GM19238 (cell line): Measurements from ENCODE around the gene VAC14.

ENCODE experiments used
- DNase-seq: peaks from one replicate; pipeline ENCODE4 v3.0.0; 2011; ENCODE audit warnings: low spot score; ENCODE audit not compliant: insufficient read length

The VAC14 gene

DNA sequence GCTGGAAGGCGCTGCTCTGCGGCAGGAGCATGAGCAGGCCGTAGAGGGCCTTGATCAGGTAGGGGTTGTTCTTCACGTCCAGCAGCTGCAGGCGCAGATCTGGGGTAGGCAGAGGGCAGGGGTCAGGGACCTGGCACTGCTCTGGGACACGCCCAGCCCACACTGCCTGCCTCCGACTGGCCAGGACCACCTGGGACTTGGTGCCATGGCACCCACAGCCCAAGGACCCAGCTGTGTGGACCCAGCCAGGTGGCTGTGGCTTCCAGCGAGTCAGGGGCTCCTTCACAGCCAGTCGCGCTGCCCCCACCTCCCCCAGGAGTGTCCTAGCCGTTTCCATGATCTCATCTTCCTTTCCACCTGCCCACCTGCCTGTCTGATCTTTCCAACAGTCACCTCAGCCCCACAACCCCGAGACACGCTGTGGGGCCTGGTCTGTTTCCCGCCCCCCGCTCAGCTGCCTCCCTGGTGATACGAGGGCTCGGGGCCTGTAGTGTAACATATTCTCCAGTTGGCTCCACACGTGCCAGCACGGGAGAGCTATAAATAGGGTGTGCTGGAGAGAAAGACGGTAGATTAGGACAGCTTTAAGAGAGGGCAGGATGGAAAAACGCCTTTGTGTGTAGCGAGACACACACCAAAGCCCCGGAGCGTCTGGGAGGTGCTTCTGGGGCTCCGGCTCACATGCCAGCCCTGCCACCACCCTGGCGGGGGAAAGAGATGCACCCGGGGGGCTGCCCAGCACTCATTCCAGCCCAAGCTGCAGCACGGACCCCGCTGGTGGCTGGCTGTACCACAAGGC, 107.9 kb downstream of the VAC14 start:
- DNase-seq, result no peak

DNA sequence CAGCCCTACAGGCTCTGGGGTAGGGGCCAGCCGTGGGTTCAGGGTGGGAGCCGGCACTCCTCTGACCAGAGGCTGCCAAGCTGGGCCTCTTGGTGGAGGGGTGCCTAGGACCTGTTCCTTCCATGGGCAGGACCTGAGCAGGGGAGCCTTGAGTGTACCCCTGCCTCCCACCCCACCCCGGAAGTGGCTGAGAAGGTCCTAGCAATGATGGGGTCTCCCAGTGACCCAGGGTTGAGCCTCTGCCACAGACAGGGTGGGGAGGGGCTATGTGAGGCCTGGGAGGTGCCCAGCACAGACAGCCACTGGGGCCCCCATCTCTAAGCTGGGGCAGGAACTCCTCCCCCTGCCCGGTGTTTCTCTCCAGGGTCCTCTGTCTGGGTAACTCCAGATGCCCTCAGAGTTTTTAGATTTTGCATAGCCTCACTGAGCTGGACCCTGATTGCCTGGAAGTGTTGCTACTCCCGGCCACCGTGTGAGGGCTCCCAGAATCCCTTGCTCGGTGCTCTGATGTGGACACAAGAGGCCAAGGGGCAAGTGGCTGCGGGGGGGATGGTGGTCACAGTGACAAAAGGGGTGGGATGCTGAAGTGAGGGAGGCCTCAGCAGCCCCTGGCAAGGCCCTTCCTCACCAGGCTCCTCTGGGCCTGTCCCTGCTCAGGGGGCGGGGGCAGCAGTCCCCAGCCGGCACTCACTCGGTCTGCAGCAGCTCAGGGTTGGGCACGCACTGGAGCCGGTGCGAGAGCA, 108.7 kb downstream of the VAC14 start:
- DNase-seq, result no peak

DNA sequence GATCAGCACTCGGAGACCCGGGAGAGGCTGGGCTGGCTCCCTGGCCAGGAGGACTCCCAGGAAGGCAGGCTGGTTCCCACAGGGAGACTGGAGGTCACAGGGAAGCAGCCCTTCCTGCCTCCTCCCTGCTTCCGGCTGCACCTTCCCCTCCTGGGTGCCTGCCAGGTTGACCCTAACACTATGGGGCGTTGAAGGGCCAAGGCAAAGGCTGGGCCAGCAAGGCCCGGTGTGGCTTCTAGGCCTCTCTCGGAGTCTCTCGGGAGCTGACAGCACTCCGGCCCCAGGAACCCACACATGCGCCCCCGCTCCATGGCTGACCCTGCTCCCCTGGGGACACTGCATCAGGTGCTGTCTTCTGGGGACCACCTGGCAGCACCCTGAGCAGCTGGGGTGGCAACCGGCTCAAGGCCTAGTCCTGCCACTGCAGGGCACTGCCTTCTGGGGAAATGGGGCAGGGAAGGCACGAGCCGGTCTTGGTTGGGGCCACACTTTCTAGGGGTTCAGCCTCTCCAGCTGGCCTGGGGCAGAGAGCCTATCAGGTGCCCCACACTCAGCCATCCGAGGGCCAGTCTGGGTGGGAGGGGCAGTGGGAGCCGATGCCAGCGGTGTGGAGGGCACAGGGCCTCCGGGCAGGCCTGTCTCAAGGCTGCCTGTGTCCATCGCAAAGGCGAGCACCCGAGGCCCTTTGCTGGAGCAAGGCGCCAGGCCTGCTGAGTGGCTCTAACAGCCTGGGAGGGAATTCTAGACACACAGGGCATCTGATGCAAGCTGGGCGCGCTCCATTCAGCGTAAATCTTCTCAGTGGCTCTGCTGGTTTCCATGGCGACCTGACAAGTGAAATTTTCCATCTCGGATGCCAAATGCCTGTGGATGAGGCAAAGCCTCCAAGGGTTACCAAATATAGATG, 109.5 kb downstream of the VAC14 start:
- no peak for DNase-seq

DNA sequence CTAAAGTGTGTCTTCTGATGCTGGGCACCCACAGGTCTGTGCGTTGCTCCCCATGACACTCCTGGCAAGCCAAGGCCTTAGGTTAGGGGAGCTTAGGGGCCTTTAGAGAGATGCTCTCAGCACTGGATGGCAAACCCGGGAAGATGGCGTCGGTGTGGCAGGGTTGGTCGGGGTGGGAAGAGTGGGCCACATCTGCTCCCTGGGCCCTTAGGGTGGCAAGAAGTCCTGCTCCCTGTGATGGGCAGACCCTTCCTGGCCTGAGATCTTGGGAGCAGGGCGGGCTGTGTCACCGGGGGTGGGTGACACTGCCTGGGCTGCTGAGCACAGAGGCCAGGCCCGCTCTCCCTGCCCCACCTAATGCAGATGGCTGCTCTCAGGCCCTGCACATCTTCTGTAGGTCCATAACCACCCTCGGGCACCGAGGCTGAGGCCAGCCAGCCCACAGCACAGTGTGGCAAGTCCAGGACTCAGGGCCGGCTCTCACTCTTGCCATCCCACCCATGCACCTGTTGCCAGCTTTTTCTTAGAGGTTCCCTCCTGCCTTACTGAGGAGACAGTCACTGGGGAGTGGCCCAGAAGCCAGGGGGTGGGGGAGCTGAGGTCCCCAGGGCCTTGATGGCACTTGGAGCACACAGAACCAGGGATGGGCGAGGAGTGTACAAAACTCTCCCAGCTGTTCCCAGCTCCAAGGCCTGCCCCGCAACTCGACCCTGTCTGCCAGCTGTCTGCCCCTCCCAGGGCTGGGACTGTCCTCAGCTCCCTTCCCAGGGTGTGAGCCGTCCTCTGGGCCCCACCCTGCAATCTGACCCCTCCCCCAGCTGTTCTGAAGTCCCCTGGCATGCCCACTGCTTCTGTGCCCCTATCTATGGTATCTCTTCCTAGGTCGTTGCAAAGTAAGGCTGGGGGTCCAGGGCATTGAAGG, 110.7 kb downstream of the VAC14 start:
- DNase-seq, result no peak

DNA sequence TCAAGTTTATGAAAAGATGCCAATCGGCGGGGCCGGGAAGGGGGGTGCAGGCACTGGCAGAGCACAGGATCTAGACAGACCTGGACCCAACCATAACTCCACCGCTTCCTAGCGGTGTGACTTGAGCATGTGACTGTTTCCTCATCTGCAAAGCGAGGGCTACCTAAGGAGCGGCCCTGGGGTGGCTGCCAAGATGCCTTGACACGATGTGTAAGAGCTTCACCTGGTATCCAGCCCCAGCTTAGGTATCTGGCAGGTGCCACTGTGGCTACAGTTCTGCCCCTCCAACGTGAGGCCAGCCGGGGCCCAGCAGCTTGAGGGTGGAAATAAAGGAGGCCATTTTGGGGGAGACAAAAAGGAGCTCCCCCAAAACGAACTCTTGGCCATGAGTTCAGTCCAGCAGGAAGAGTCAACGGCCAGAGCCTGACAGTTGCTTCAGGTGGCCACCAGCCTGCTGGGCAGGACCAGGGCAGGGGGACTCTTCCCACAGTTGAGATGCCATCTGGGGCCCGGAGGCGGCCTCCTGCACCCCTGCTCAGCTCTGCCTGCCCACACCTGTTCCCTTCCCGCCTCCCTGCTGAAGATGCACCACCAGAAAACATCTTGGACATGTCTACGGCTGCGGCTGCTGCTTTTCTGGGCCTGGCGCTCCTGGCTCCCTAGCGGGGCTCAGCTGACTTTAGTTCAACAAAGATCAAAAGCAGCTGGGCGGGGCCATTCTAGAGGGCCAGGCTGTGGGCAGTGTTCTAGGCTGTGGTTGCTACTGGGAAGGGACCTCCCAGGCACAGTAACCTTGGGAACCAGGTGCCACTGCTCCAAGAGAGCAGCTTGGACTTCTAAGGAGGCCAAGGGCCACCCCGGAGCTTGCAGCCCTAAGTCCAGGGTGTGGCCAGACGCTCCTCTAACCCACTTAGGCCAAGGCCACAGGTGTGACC, 111.7 kb downstream of the VAC14 start:
- no peak for DNase-seq

DNA sequence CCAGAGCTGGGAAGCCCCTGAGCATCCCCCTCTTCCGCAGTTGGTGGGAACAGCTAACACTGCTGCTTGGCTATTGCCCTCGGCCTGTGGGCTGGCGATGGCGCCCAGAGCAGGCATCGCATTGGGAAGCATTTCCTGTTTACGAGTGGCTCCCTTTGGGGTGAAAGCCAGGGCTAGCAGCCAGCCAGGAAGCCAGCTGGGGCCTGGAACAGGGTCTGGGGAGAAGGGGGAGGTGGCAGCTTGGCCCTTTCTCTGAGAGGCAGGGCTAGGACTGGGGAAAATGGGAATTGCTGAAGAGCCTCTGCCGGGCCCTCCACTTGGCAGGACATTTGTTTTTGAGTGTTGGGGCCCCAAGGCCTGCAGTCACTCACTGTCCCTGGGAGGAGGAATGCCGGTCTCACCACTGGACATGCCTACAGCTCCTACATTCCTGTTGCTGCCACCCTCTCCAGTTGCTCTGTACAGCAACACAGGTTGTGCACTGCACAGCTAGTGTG, 112.7 kb downstream of the VAC14 start:
- DNase-seq, result no peak

DNA sequence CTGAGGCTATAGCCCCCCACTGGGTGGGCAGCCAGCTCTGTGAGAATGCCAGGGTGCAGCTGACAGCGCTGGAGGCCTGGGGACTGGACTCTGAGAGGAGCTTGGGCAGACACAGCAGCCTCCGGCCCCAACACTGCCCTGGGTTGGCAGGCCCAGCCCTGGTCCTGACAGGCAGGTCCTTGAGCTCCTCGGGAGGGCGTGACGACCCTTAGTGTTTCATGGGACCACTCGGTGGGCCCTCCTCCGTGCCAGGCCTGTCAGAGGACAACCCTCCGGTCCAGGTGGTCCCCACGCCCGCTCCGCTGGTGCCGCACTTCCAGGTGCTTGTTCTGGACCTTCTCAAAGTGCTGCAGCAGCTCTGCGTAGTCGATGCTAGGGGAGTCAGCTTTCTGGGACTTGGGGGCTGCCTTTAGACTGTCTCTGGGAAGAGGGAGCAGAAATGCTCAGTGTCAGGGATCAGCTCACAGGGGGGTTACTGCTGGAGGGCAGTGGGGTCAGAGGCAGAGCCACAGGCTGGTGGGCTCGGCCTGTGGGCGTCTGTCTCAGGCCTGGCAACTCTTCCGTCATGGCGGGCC, 113.2 kb downstream of the VAC14 start:
- no peak for DNase-seq

DNA sequence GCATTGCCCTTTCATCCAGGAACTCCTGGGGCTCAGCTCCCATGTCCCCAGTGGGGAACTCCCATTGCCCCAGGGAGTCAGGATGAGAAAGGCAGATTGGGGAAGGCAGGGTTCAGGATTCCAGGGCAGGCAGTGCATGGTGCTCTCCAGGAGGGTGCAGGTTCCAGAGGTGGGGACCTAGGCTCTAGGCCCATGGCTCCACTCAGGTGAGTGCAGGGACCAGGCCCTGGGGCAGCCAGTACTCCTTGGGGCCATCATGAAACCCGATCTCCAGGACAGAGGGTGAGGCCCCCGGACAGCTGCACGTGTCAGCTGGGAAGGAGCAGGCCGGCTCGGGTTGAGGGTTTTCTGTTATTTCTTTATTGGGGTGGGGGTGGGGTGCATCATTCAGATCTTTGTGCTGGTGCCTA, 113.9 kb downstream of the VAC14 start:
- DNase-seq, result no peak

DNA sequence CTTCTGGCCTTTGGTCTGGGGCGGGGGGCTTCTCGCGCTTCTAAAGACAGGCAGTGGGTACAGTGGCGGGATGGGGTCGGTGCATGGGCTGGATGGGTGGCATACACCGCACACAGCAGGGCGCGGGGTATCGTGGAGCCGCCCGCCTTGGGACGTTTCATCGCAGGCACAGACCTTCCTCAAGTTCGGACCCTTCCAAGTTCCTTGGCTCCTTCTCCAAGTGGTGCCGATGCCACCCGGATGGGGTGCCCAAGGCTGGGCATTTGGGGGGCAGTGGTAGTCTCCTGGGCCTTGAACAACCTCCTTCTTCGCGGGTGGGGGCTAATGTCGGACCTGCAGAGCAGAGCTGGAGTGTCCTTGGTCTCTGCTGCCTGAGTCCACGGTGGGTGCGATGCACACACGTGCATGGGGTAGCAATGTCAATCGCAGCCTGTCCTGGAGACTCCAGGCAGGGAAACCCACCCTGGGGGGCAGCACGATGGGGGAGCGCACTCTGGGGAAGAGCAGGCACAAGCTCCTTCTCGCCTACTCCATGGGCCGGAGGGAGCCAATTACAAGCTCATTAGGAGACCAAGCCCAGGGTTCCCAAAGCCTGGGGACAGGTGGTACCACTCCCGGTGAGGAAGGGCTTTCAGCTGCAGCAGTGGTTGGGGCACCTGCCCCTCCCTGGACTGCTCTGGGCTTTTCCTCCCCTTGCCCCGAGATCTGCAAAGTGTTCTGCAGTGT, 114.4 kb downstream of the VAC14 start:
- no peak for DNase-seq

DNA sequence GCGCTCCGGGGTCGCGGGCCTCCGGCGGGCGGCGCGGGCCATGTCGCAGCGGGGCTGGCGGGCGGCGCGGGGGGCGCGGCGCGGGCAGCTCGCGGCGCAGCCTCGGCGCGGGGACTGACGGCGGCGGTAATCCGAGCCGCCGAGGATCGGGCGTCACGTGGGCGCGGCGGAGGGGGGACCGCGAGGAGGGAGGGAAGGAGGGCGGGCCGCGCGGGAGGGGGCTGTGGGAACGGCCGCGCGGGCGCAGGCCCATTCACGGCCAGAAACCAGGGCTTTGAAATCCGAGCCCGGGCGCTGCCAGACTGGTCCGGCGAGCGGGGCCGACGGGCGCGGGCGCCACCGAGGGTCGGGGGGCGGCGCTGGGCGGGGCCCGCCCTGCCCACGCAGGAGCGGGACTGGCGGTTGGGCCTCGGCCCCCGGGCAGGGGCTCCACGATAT, 115.0 kb downstream of the VAC14 start, which contains the start of gene MTSS2:
TSS of gene MTSS2 (minus strand) at position 116 of the 438 bp plus-strand sequence. CDS start 262 bp downstream, outside the sequence.
- peak; percentile 32 for DNase-seq

DNA sequence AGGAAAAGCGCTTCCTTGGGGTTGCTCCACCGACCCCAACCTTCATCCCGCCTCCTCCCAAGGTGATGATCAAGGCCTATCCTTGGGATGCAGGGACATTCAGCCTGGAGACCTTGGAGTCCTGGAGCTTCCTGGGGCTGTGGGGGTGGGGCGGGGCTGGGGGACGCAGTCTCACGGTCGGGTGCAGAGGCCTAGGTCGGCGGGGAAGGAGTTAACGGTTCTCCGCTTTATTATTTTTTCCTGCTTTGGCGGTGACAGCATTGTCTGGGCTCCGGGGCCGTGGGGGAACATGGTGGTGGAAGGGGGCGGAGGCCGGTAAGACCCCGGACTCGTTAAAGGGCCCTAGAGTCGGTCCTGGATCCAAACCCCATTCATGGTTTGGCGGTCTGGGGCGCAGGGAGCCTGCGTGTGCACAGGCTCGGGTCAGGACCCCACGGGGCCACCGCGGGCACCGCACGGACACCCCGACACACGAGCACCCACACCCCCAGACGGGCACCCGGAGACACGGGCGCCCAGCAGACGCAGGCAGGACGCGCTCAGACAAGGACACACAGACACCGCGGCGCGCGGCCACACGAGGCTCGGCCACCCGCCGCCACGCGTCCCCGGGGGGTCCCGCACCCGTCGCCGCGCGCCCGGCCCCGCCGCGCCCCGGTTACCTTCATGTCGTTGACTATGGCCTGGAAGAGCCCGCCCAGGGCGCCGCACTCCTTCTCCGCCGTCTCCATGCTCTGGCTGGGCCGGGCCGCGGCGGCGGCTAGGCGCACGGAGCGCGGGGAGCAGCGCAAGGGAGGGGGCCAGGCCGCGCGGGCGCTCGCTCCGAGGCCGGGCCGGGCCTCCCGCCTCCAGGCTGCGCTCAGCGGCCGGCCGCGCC, 115.7 kb downstream of the VAC14 start:
- DNase-seq, result no peak

DNA sequence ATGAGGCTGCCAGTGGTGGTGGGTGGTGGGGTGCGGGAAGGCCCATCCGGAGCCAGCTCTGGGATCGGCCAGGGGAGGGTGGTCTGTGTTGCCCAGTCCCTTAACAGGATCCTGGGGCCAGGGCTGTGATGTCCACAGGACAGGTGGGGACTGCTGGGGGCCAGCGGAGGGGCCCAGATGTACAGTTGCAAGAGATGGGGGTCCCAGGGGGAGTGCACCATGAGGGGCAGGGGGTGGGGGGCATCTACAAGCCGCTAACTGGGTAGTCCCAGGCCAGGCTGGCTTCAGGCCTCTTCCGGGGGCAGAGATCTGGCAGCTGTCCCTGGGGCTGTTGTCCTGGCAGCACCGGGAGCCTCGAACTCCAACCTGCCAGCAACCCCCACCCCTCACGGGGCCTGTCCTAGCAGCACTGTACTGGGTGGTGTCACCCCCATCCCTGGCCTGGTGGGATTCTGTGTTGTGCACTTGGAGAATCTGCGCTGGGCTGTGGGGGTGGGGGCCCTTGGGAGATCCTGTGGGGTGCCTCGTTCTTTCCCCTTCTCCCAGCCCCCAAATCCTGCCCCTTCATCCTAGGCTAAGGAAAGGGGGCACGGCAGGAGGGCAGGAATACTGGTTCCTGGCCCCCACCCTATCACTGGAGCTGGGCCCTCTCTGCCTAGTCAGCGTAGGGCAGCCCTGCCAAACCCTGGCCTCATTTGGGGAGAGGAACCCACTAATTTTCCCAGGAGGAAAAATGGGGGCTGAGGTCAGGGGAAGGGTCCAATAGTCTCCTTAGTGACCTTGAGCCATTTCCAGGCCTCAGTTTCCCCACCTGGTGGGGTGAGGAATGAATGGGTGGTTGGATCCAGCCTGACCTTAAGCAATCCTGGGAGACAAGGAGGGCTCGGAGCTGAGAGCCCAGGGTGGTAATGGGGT, 116.6 kb downstream of the VAC14 start:
- DNase-seq, result no peak

DNA sequence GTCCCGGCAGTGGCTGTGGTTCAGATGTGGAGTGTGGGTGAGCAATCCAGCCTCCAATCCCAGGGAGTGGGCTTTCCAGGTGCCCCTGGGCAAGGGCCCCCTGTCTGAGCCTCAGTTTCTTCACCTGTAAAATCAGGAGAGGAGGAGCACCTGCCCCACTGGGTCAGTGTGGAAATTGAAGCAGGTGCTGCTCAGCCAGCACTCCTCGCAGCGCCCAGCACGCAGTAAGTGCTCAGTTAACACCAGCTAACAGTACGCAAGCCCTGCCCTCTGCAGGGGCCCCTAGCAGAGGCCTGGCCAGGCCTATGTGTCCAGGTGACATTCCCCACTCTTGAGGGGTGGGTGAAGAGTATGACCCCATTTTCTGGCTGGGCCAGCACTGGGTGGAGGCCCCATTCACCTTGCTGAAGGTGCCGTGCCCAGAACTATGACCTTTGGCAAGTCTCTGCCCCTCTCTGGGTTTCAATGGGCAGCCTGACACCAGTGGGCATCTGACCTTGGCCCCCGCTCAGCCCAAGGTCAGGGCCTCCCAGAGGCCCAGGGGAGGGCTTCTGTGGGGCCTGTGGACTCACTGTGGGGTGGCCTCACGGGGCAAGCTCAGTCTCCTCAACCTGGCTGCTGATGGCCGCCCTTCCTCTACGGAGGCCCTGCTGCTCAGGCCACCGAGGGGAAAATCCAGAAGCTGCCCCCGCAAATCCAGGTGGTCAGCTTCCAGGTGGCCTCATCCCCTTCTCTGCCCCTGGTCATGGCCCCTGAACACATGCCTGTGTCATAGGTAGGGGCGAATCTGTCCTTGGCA, 117.6 kb downstream of the VAC14 start:
- DNase-seq, result no peak

DNA sequence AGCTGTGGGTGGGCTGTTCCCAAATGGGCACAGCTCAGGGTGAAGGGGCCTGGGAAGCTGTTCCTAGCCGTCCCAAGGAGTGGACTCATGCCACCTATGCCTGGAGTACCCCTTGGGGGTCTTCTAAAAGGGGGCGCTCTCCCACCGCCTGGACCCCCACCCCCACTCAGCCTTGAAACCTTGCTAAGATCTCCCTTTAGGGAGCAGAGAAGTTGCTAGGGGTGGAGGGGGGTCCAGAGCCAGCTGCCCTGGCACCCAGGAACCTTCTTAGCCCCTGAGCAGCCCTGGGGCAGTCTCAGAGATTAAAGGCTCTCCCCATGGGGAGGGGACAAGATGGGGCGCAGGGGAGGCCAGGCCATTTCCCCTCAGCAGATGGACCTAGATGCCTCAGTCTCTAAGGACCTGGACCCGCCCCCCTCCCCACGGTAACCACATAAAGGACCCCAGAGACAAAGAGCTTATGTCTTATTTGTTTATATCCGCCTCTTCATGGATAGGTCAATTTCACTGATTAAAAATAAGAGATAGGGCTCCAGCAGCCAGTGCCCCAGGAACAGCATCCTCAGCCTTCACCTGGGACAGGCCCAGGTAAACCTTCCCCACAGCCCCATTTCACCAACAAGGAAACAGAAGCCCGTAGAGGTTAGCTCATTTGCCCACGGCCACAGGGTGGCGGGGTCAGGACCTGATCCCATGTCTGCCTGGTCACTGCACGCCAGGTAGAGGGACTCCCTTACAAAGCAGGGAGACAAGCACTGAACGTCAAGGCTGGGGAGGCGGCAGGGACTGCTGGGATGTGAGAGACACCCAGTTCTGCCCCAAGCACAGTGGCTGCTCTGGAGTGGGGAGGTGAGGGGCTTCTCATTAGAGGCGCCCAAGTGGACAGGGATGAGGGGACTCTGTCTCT, 118.5 kb downstream of the VAC14 start:
- DNase-seq, result no peak
